HG03378 (cell line): ENCODE data around the gene DMXL2.
"Not testable (repeated sequence)": the region's sequence is repeated elsewhere in the genome, so short reads cannot be mapped to it uniquely, and the experiment has no call there.

Experiments used
- ATAC-seq: cut with Tn5 transposase; IDR thresholded peaks from one replicate; pipeline ENCODE4 v1.9.1; 2021; ENCODE audit warnings: mild to moderate bottlenecking, moderate library complexity; ENCODE audit not compliant: unreplicated experiment

Gene DMXL2

DNA sequence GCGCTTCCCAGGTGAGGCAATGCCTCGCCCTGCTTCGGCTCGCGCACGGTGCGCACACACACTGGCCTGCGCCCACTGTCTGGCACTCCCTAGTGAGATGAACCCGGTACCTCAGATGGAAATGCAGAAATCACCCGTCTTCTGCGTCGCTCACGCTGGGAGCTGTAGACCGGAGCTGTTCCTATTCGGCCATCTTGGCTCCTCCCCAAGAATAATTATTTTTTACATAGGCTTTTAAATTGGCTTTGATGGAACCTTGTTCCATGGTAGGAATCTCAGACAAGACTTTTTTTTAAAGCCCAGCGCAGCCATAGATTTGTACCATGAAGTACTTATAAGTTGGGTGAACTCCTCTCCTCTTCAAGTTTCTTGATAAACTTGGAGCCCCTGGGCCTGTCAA, 199.5 kb downstream of the DMXL2 start:
- ATAC-seq: not testable (repeated sequence)

DNA sequence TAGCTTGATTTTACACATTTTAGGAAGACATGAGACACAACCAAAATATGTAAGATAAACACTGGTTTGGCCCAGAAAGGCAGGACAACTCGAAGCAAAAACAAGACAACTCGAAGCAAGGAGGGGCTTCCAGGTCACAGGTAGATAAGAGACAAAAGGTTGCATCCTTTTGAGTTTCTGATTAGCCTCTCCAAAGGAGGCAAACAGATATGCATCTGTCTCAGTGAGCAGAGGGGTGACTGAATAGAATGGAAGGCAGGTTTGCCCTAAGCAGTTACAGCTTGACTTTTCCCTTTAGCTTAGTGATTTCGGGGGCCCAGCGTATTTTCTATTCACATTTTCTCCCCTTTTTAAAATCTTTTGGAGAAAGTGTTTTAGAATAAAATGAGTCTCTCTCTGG, 206.4 kb downstream of the DMXL2 start:
- ATAC-seq: no peak

DNA sequence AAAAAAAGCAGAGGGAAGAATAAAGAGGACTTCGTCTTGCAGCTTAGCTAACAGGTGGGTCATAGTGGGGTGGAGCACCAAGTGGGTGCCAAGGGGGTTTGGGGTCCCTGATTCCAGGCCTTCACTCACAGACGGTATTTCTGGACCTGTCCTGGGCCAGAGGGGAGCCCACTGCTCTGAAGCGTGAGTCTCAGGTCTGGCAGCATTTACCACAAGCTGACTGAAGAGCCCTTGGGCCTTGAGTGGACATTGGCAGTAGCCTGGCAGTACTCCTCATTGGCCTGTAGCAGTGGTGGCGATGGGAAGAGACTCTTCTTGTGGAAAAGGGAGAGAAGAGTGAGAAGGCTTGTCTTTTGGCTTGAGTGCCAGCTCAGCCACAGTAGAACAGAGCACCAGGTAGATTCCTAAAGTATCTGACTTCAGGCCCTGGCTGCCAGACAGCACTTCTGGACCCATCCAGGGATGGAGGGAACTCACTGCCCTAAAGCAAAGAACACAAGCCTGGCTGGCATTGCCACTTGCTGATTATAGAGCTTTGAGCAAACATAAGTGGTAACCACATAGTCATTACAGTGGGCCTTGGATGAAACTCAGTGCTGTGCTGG, 208.2 kb downstream of the DMXL2 start:
- no peak for ATAC-seq

DNA sequence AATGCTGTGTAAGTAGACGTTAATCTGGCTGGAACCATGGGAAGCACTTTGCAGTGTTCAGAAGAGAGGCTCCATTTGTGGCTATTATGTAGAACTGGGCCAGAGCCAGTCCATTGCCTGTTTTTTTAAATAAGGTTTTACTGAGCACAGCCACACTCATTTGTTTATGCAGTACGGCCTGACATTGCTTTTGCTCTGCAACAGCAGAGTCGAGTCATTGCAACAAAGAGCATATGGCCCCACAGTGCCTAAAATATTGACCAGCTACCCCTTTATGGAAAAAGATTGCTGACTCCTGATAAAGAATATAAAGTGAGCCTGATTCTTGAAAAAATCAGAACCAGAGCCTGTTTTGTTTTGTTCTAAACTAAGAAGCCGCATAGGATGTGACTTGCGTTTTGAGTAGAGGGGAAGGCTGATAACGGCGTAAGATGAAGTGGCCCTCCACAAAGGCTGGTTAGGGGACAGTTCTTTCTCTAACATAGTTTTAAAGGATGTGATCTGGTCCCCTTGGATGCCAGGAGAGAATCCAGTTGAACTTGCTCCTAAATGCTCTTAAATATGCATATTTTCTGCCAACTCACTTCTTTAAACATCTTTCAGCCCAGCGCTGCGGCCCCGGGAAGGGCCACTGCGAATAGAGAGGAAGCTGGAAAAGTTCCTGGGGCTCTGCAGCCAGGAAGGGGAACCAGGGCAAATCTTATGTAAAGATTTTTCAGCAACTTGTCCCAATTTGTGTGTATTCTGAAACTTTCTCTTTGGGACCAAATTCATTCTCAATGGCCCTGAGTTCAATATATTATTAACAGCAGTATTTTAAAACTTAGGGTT, 216.7 kb downstream of the DMXL2 start:
- no peak for ATAC-seq

DNA sequence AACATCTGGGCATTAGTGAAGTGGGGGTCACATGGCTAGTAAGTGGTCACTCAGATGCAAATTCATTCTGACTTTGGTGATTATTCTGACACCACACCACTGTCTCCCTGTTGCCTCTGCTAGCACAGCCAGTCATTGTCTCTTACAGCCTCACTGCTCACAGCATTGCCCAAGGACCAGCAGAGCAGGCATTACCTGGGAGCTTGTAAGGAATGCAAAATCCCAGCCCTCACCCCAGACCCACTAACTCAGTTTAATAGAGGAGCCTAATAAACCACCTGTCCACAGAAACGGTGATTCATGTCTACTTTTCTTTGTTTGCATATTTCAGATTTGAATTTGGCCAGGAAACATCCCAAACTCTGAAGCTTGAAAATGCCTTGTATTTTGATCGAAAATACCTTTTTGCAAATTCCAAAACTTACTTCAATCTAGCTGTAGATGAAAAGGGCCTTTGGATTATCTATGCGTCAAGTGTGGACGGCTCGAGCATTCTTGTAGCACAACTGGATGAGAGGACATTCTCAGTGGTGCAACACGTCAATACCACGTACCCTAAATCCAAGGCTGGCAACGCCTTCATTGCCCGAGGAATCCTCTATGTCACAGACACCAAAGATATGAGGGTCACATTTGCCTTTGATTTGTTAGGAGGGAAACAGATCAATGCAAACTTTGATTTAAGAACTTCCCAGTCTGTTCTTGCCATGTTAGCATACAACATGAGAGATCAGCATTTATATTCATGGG, 218.4 kb downstream of the DMXL2 start:
- ATAC-seq: no peak

DNA sequence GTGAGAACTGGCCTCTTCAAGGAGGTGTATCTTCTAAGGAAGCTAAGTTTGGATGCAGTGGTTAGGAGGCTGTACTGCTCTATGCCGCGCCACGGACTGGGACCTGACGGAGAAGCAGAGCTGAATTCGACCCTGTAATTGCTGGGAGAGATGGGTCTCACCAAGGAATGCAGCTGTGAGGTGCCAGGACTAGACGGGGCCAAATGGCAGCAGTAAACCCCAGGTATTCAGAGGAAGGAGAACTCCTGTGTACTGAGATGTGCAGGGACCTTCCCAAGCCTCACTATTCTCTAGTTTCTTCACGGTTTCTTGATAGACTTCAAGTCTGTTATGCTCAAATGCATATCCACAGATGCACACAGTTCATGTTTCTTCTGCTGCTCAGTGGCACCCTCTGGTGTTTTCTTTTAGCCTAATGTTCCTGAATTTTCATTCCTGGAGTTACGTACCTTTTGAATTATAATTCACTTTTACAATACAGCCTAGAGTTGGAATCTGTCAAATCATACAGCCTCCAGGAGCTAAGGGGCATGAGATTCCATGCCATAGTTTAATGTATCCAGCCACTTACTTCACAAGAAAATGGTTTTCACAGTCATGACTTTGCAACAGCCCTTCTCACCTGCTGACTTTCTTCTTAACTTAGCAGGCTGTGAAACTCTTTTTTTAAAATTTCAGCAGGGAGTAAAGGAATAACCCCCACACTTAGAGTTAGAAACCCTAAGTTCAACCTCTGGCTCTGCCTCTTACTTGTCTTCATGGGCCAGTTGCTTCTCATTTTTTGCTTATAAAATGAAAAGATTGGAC, 219.3 kb downstream of the DMXL2 start:
- ATAC-seq: no peak

DNA sequence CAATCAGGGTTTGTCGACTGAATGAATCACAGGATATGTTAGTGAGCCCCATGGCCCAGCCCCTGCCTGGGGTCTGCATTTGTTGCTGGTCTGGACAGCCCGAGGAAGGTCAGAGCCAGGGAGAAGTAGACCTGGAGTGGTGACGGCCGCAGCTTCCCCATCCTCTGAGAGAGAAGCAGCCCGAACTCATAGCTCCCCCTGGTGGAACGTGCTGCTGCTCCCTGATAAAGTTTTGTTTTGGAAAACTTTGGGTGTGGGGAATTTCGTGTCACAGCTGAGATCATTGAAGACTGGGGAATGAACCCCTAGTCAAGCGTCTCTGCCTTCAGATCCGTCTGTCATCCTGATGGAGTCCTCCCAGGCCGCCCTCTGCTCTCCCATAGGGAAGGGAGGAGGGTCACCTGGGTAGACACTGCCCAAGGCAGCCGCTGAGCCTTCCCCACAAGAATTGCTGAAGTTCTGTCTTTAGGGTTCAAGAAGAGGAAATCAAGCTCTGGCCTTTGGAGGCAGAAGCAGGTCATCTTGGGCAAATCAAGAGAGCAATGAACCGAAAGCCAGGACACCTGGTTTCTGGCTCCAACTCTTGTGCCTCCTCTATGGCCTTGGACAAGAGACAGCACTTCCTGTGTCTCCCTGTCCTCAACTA, 220.6 kb downstream of the DMXL2 start:
- no peak for ATAC-seq

DNA sequence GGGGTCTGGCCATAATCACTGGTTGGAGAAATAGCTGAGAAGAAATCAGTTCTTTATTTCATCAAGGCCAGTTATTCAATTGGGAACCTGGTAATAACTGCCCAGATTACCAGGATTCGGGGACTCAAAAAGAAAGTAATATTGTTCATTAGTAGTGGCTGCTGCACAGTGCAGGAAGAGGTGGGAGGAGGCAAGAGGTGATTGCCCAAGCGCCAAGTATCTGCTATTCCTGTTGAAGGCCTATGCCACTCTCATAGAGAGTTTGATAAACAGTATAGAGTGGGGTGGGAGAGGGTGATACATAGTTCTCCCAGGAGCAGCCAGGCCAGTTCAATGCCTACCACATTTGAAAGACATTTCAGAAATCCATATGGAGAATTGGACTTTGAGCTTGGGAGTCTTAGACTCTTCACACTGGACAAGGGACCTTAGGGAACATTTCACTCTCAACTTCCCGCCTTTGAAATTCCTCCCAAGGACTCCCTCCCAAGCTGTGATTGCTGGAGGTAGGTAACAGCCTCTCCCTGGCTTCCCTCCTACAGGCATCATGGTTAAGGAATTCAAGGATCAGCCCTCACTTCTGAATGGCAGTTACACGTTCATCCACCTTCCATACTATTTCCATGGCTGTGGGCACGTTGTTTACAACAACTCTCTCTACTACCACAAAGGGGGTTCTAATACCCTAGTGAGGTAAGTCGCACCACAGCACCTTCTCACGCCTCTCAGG, 221.4 kb downstream of the DMXL2 start:
- no peak for ATAC-seq

DNA sequence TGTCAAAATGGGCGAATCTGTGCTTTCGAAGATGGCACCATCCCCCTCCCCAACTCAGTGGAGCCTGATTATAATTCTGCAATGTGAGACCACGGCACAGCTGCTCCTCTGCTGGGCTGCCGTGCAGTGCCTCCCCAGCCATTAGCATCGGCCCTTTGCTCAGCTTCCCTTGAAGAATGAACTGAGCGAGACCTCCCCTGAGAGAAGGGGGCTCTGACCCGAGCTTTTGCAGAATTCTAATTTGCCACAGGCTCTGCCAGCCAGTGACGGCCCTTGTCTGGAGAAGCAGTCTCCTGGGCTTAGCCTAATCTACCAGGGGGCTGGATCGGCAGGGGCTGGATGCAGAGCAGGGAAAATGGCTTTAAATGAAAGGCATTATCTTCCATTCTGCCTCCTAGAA, 223.9 kb downstream of the DMXL2 start:
- ATAC-seq: no peak
